SJCRH30 (cell line): ENCODE measurements around the gene NTM. TPM values are rescaled to one million over a fixed set of nuclear protein-coding genes. Genes with fewer than 3 reads are reported as not detected.
"Not testable (repeated sequence)": the region's sequence is repeated elsewhere in the genome, so short reads cannot be mapped to it uniquely, and the experiment has no call there.

Experiments
- DNase-seq, 2 experiments: peaks; one replicate each; pipeline ENCODE4 v3.0.0-alpha.2; 2015 to 2020
- H3K27ac ChIP-seq: fragments of 250-450 bp; sonication (Bioruptor Pico); 2 replicates; pipeline ENCODE4 v1.5.1; 2020; ENCODE audit warnings: mild to moderate bottlenecking, moderate library complexity
- H3K27me3 ChIP-seq: fragments of 250-450 bp; sonication (Bioruptor Pico); 2 replicates; pipeline ENCODE4 v1.5.1; 2020; ENCODE audit warnings: mild to moderate bottlenecking, moderate library complexity
- H3K36me3 ChIP-seq: fragments of 250-450 bp; sonication (Bioruptor Pico); 2 replicates; pipeline ENCODE4 v1.5.1; 2020; ENCODE audit warnings: mild to moderate bottlenecking, moderate library complexity
- H3K4me1 ChIP-seq: fragments of 250-450 bp; sonication (Bioruptor Pico); 2 replicates; pipeline ENCODE4 v1.5.1; 2020; ENCODE audit warnings: mild to moderate bottlenecking, moderate library complexity
- H3K4me3 ChIP-seq: fragments of 250-450 bp; sonication (Bioruptor Pico); 2 replicates; pipeline ENCODE4 v1.5.1; 2020; ENCODE audit warnings: mild to moderate bottlenecking, moderate library complexity
- H3K9me3 ChIP-seq: fragments of 250-450 bp; sonication (Bioruptor Pico); replicated peaks from 2 replicates; pipeline ENCODE4 v1.5.1; 2020; ENCODE audit warnings: mild to moderate bottlenecking, moderate library complexity
- total RNA-seq: library from RNA; depleted of rRNA; stranded (reverse); fragments of >200 nt; shearing (Covaris generic); gene quantifications from 2 replicates; pipeline ENCODE4 v1.2.3, GENCODE V29; 2014

NTM gene
- total RNA-seq, 1 experiment from 2014 or later: not detected

- Histone ChIP-seq H3K4me1 (no peaks in the 10 kb centered on the region), H3K27ac (no peak overlapping the region), H3K9me3 (no peaks in the 10 kb centered on the region), H3K36me3 (no peaks in the 10 kb centered on the region), H3K27me3 (no peaks in the 10 kb centered on the region), H3K4me3 (no peak overlapping the region)
- DNase-seq: no peak
Measured at GRCh38 chr11:131423688-131424087, 53.3 kb downstream of the NTM start.

DNA sequence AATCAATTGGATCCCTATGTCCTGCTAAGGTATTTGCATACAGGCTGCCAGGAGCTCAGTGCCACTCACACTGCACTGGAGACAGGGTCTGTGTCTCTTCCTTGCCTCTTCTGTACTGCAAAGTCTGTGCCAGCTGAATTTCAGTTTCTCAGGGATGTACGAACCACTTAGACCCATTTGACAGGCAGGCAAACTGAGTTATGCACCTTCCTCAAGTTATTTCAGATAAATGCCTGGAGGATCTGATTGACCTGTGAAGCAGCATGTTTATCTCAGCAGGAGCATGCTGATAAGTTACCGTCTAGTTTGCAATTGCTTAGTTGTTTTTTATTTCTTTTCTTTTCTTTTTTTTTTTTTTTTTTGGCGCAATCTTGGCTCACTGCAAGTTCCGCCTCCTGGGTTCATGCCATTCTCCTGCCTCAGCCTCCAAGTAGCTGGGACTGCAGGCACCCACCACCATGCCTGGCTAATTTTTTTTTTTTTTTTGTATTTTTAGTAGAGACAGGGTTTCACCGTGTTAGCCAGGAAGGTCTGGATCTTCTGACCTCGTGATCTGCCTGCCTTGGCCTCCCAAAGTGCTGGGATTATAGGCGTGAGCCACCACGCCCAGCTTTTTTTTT lies 54.0 kb downstream of the NTM start:
- not testable (repeated sequence) for H3K4me1 ChIP-seq, H3K27ac ChIP-seq, H3K36me3 ChIP-seq, H3K27me3 ChIP-seq, H3K4me3 ChIP-seq, H3K9me3 ChIP-seq, DNase-seq

- no peaks in the 10 kb centered on the region for H3K36me3 ChIP-seq
- no peaks in the 10 kb centered on the region for H3K9me3 ChIP-seq
- H3K27me3 ChIP-seq: no peaks in the 10 kb centered on the region
- H3K4me3 ChIP-seq: no peak overlapping the region
- H3K27ac ChIP-seq: no peak overlapping the region
- H3K4me1 ChIP-seq: no peaks in the 10 kb centered on the region
- DNase-seq: no peak
Measured at GRCh38 chr11:131425285-131425684, 54.9 kb downstream of the NTM start.

DNA sequence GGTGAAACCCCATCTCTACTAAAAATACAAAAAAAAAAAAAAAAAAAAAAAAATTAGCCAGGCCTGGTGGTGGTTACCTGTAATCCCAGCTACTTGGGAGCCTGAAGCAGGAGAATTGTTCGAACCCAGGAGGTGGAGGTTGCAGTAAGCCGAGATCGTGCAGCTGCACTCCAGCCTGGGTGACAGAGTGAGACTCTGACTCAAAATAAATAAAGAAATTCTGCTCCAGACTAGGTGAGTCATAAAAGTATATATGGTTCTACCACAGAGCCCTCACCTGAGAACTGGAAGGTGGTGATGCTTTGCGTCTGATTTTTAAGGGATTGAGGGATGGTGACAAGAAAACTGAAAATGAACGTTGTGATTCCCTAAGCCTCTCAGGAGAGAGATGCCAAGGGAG lies 58.4 kb downstream of the NTM start:
- H3K36me3 ChIP-seq: no peaks in the 10 kb centered on the region
- no peaks in the 10 kb centered on the region for H3K4me1 ChIP-seq
- H3K4me3 ChIP-seq: no peak overlapping the region
- H3K9me3 ChIP-seq: no peaks in the 10 kb centered on the region
- no peak for DNase-seq
- H3K27me3 ChIP-seq: no peaks in the 10 kb centered on the region
- H3K27ac ChIP-seq: no peak overlapping the region

DNA sequence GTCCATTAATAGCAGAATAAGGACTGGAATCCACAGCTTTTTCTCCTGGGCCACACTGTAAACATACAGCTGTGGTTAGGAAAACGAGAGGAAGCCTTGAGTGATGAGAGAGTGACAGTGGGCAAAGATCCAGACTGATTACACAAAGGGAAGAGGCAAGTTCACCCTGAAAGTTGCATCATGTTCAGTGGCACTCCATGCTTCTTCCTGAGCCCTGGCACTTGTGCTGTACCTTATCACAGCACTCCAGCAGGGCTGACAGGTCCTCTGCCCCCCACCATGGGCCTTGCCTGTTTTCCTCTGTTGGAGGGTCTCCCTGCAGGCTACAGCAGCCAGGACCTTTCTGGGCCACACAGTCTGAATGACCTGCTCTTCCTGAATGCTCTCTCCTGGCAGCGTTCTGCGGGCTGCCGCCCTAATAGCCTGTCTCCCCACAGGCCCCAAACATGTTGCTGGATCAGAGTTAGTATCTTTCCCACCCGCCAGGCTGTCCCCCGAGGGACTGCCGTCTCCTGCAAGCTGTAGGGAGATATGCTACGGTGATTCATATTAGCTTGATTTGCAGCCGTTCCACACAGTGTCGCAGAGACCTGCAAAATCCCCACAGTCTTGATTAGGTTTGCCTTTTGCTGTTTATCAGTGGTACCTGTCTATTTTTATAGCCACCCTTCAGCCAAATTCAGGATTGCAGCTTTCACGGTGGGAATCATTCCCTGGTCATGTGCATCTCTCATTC lies 60.2 kb downstream of the NTM start:
- DNase-seq: no peak
- H3K9me3 ChIP-seq: no peaks in the 10 kb centered on the region
- H3K27me3 ChIP-seq: no peaks in the 10 kb centered on the region
- no peaks in the 10 kb centered on the region for H3K4me1 ChIP-seq
- no peaks in the 10 kb centered on the region for H3K36me3 ChIP-seq
- no peak overlapping the region for H3K4me3 ChIP-seq
- no peak overlapping the region for H3K27ac ChIP-seq

DNA sequence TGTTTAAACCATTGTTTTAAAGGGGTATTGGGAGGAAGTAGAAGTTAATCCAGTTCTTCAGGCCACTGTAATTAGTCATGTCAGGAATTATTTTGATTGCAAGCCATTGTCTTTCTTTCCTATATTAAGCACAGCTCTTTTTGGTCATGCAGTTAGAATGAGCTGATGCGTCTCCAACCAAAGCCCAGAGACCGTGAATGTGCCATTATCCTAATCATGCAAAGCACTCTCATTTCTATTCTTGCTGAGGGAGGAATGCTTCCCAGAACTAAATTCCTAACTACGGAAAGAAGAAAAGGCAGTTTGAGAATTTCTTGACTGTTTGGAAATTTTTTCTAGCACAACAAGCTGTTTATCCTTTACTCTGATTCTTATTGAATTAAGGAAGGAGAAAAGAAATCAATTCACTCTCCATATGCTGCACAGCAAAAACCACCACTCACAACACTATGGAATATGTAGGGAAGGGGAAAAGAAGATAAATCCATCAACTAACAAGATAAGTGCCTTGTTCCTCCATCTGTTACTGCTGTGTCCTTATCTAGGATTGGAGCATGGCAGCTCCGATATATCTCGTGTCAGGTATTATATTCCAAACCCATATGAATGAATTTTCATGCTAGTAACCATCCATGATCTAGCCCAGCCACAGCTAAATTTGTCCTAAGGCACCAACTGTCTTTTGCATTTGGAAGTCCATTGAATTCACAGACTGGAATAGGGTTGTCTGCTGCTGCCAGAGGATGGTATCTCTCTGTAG lies 70.8 kb downstream of the NTM start:
- no peak for DNase-seq
- no peak overlapping the region for H3K27ac ChIP-seq

GRCh38 chr11:131446590-131447275 lies 76.3 kb downstream of the NTM start:
- no peak for DNase-seq
- Histone ChIP-seq H3K4me1 (no peaks in the 10 kb centered on the region), H3K4me3 (no peak overlapping the region), H3K36me3 (no peaks in the 10 kb centered on the region), H3K9me3 (no peaks in the 10 kb centered on the region), H3K27ac (no peak overlapping the region), H3K27me3 (no peaks in the 10 kb centered on the region)

More for the DNA sequence above, 70.8 kb downstream of the NTM start:
- H3K36me3 ChIP-seq: no peaks in the 10 kb centered on the region
- H3K4me3 ChIP-seq: no peak overlapping the region
- no peaks in the 10 kb centered on the region for H3K4me1 ChIP-seq
- no peaks in the 10 kb centered on the region for H3K27me3 ChIP-seq
- H3K9me3 ChIP-seq: no peaks in the 10 kb centered on the region

DNA sequence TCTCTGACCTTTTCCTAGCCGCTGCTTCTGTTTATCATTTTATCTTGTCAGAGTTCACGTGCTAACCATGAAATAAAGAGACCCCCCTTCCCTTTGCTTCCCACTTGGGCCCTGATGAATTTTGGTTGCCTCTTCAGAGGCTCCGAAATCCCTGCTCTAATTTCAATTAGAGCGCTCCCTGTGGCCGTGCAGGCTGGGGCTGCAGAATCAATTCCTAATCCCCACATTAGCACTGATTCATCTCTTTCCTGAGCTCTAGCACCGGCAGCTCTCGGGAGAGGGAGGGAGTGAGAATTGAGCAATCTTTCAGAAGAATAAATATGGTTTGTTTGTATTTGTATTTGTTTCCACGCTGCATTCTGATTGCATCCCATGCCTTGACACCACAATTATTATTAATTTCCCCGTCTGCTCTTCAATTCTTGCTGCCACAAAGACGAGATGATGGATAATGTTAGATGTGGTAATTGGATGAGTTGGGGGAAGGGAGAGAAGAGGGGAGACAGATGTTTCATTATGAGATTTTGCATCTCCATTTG lies 76.9 kb downstream of the NTM start:
- no peaks in the 10 kb centered on the region for H3K9me3 ChIP-seq
- no peak overlapping the region for H3K27ac ChIP-seq
- no peaks in the 10 kb centered on the region for H3K27me3 ChIP-seq
- no peak overlapping the region for H3K4me3 ChIP-seq
- no peaks in the 10 kb centered on the region for H3K4me1 ChIP-seq
- no peaks in the 10 kb centered on the region for H3K36me3 ChIP-seq
- DNase-seq: no peak

DNA sequence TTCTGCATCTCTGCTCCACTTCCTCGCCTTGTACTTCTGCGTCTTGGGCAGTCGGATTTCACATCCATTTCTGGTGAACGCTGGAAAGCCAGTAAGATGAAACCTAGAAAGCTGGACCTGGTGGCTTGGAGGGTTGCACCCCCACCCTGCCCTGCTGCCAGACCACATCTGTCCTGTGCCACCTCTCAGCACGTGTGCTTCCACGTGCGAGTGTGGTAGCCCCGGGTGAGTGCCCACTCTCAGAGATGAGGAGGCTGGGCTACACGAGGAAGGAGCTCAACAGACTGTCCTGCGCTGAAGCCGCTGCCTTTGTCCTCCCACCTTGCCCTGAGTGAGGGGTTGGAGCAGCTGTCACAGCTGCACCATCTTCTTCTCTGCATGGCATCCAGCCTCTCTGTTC lies 77.5 kb downstream of the NTM start:
- H3K27me3 ChIP-seq: no peaks in the 10 kb centered on the region
- no peak for DNase-seq

DNA sequence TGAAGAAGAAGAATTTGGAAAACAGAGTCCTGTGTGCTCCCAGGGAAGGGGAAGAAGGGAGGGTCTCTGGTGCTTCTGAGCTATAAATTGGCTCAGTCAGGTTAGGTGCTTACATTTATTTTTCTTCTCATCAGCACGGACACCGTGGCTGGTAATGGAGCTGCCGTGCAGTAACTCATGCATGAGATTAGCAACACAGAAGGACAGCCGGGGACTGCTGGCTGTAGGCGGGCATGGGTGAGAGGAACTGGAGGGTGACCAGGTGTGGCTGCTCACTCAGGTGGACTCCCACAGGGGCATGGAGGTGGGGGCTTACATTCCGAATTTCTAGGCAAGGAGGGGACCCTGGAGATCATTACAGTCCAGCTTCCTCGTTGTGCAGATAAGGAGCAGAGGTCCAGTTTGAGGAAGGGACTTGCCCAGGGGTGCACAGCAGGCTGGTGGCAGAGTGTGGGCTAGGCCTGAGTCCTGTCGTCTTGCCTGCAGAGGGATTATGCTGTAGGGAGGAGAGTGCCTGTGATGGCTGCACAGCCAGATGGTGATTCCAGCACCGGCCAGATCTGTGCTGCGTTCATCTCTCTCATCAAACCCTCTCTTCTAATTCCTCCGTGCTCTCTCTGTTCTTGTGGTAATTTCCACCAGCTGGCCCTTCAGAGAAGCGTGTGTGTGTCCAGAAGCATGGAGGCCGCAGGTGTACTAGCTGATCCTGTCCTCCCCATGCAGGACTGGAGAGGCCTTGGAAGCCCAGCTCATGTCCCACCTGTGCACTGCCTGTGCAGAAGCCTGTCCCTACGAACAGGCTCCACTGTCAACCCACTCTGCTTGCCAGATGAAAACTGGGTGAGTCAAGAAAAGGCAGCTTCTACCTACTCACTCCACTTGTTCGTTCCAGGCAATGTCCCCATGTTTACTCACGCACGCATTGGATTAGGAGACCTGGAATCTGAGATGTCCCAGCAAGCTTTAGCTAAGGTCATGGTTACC lies 78.9 kb downstream of the NTM start:
- H3K4me3 ChIP-seq: no peak overlapping the region
- no peaks in the 10 kb centered on the region for H3K9me3 ChIP-seq
- no peaks in the 10 kb centered on the region for H3K4me1 ChIP-seq
- no peaks in the 10 kb centered on the region for H3K27me3 ChIP-seq
- no peaks in the 10 kb centered on the region for H3K36me3 ChIP-seq
- H3K27ac ChIP-seq: no peak overlapping the region
- DNase-seq: no peak

More for the DNA sequence above, 77.5 kb downstream of the NTM start:
- no peaks in the 10 kb centered on the region for H3K9me3 ChIP-seq
- no peaks in the 10 kb centered on the region for H3K4me1 ChIP-seq
- no peak overlapping the region for H3K27ac ChIP-seq
- no peak overlapping the region for H3K4me3 ChIP-seq
- H3K36me3 ChIP-seq: no peaks in the 10 kb centered on the region

- Histone ChIP-seq H3K36me3 (no peaks in the 10 kb centered on the region), H3K27ac (no peak overlapping the region), H3K4me1 (no peaks in the 10 kb centered on the region), H3K27me3 (no peaks in the 10 kb centered on the region), H3K9me3 (no peaks in the 10 kb centered on the region), H3K4me3 (no peak overlapping the region)
- DNase-seq: no peak
Measured at GRCh38 chr11:131454490-131454889, 84.1 kb downstream of the NTM start.

DNA sequence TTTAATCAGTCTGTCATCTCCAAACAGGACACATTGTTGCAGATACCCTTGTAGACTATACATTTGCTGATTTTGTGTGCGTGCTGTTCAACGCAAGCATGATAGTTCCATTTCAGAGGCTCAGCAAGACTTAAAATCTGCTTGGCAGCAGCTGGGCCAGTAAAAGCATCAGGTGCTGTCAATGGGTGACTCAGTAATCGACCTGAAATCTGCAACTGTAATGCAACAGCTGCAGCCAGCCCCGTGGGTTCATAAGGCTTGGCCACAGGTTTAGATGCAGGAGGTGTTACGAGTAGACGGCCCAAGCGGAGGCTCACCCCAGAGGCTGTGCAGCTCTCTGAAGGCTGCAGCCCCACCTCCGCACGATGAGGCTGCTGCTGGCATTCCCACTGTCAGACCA lies 84.6 kb downstream of the NTM start:
- no peak for DNase-seq
- Histone ChIP-seq H3K9me3 (no peaks in the 10 kb centered on the region), H3K27me3 (no peaks in the 10 kb centered on the region), H3K4me3 (no peak overlapping the region), H3K36me3 (no peaks in the 10 kb centered on the region), H3K4me1 (no peaks in the 10 kb centered on the region), H3K27ac (no peak overlapping the region)

- H3K4me3 ChIP-seq: no peak overlapping the region
- H3K9me3 ChIP-seq: no peaks in the 10 kb centered on the region
- H3K27me3 ChIP-seq: no peaks in the 10 kb centered on the region
- no peaks in the 10 kb centered on the region for H3K4me1 ChIP-seq
- no peaks in the 10 kb centered on the region for H3K36me3 ChIP-seq
- H3K27ac ChIP-seq: no peak overlapping the region
- DNase-seq: no peak
Measured at GRCh38 chr11:131455843-131456704, 85.7 kb downstream of the NTM start.
